EH (cell line): ENCODE data around the gene KIF1A.

Experiments
- DNase-seq: peaks from one replicate; pipeline ENCODE4 v3.0.0-alpha.2; 2015; ENCODE audit warnings: low read depth

The KIF1A gene

DNA sequence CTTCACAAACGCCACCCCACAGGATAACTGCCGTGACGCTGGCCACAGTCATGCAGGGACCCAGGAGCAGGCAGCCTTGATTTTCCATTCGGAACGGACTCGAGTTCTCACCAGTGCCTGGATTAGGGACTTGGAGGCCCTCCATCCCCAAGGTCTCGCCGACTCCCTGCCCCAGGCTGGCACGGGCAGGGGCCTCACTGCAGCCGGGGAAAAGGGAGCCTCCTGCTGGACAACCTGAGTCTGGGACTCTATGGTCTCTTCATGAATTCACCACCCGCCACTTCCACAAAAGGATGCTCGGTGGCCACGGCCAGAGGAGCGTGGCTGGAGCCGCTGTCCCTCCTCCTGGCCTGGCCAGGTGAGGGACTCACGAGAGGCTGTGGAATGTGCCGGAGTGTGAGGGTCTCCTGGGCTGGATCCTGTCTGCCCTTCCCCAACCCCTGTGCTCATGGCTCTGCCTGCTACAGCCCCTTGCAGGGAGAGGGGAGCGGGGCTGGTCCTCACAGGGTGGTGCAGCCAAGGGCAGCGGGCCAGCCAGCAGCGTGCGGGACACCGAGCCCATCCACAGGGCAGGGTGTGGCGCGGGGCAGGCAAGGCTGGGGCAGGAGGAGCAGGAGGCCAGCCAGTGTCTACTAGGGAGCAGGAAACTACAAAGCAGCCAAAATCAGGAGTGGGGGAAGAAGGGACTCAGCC is 86.1 kb downstream of the KIF1A start:
- DNase-seq = no peak

- DNase-seq = no peak
These were observed 87.0 kb downstream of the KIF1A start for GRCh38 chr2:240732911-240733622.

DNA sequence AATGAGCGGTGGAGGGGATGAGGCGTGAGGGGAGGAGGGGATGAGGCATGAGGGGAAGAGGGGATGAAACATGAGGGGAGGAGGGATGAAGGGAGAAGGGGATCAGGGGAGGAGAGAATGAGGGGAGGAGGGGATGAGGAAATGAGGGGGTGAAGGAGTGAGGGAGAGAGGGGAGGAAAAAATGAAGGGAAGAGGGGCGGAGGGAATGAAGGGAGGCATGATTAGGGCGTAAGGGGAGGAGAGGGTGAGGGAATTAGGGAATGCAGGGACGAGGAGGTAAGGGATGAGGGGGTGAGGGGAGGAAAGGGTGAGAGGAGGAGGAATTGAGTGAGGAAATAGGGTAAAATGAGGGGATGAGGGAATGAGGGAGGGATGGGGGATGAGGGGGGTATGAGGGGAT is 87.8 kb downstream of the KIF1A start:
- DNase-seq = no peak

- DNase-seq = peak; percentile 29
These were observed 88.9 kb downstream of the KIF1A start for GRCh38 chr2:240731178-240731545.

DNA sequence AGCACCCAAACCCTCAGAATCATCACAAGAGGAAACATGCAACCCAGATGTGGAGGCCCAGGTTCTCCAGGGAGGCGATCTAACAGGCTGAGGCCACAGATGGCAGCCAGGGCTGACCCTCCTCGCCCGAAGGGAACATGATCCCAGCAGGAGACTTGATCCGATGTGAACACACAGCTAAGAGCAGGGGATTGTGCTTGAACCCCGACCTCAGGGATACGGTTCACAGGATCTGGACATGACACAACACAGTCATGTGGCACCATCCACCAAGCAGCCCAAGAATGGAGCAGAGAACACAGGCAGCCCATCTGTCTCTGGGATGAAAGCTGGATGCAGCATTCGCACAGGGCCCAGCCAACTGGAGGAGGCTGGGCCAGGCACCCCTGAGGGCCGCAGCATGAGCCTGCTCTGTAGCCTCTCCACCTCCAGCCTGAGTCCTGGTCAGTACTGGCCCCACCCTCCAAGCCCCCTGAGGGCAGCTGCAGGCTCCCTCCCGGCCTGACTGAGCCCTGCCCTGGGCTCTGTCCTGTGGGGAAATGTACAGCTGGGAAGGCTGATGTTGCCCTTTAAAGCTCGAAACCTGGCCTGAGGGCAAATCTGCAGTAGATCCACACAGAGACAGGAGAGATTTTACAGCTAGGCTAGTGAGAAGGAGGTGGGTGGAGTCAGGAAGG is 89.4 kb downstream of the KIF1A start:
- peak; percentile 11 for DNase-seq

DNA sequence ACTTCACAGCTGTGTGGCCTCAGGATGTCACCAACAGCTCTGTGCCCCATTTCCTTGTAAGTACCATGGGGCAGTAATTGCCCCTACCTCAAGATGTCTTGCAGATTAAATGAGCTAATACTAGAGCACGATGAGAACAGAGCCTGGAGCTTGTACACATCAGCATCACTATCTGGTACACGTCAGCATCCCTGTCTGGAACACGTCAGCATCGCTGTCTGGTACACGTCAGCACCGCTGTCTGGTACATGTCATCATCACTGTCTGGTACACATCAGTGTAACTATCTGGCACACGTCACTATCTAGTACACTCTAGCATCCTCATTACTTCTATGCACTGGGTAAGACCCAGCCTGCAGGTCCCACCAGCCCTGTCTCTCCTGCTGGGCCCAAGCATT is 91.2 kb downstream of the KIF1A start:
- no peak for DNase-seq

DNA sequence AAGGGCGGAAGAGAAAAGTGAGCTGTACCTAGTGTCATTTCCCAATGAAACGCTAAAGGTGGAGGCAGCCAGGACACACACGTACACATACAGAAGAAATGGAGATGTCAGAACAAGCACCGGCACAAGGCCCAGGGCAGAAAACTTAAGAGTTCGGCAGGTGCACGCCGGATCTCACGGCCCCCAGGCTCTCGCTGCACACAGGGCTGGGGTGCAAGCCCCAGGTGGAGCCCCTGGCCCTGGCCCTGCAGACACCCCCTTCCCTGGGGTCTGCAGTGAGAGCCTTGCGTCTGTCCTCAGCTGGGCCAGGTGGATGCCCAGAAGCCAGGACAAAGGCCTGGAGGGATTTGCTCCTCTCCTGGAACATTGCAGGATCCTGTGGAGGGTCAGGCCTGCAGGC is 91.7 kb downstream of the KIF1A start:
- no peak for DNase-seq

- DNase-seq = no peak
These were observed 92.1 kb downstream of the KIF1A start for GRCh38 chr2:240727913-240728312.

DNA sequence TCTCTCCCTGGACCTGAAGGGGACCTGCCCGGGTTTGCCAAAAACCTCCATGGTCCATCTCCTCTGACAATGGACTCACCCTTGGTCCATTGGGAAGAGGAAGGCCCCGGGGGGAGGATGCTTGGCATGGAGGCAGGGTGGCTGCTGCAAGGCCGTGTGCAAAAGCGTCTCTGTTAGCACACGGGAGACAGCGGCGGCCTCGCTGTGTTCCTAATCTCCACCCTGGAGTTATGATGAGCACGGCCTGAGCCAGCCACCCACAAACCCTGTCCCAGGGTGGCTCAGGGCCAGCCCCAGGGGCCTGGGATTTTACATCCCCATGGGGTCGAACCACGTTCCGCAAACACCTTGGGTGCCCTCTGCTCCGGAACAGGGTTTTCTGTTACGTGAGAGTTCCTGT is 92.6 kb downstream of the KIF1A start:
- DNase-seq = no peak

- no peak for DNase-seq
These were observed 93.1 kb downstream of the KIF1A start for GRCh38 chr2:240726876-240727275.

- no peak for DNase-seq
These were observed 94.3 kb downstream of the KIF1A start for GRCh38 chr2:240725671-240726070.

DNA sequence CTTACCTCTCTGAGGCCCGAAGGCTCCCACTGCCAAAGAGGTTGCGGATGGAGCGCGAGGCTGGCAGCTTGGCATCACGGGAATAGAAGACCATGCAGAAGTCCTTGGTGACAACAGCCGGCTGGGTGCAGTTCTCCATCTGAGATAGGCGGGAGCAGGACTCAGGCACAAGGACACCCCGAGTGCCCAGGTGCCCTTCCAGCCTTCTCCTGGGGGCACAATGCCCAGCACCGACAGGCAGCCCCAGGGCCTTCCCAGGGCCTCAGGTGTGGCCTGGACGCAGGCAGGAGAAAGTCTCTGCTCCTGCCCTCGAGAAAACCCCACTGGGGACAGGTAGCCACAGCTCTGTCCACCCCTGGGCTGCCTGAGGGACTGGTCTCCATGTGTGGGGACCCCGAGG is 94.8 kb downstream of the KIF1A start:
- DNase-seq = no peak

DNA sequence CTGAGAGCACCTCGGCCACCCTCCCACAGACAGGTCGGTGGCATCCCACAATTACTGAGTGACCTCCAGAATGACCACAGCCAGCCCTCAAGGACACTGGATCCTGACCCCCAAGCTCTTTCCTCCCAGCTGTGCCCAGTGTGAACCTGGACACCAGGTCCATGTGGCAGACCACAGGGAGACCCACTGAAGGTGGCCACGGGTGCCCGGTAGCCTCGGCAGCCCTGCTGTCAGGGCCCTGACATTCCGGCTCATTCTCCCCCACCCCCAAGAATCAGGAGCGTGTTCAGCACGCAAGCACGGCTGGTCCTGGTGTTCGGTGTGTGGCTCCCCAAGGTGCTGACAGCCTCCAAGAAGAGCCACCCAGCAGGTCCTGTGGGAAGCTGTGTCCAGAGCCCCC is 95.6 kb downstream of the KIF1A start:
- DNase-seq = no peak

DNA sequence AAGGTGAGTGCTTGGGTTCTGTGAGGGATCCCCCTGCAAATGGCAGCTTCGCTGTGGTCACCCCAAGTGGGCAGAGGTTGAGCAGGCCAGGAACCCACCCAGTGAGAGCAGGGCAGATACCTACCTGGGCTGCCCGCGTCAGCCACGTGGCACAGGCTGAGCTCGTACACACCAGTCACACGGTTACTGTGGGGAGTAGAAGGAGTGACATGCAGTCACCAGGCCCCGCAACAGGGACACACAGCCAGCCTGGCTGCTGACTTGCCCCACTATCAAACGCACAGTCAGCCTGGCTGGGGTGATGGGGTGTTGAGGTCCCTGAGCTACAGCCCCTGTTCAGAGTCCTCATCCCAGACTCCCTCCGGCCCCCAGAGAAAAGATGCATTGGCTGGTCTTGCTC is 96.2 kb downstream of the KIF1A start:
- no peak for DNase-seq

- no peak for DNase-seq
These were observed 97.0 kb downstream of the KIF1A start for GRCh38 chr2:240722796-240723735.

- no peak for DNase-seq
These were observed 97.6 kb downstream of the KIF1A start for GRCh38 chr2:240722376-240722775.

DNA sequence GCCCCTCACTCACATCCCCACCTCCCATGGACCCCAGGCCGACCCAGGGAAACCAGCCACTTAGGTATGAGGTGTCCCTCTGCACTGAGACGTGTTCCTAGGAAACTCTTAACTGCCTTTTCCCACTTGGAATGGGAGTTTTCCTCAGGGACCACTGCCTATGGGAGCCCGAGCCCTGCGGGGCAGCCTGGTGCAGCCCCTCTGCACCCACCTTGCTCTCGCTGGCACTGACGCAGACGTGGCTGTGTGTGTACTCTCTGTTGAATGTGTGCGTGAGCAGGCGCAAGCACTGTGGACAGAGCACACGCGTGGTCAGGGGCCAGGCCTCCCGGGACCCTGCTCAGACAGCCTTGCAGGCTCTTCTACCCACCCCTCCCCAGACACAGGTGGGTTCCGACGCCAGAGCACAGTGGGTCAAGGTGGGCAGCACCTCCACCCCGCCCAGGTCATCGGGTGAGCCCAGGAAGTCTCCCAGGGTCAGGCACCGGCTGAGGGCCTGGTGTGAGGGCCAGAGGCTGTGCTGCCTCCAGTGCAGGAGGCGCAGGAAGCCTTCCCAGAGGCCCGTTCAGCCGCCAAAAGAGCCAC is 98.3 kb downstream of the KIF1A start:
- DNase-seq = no peak

DNA sequence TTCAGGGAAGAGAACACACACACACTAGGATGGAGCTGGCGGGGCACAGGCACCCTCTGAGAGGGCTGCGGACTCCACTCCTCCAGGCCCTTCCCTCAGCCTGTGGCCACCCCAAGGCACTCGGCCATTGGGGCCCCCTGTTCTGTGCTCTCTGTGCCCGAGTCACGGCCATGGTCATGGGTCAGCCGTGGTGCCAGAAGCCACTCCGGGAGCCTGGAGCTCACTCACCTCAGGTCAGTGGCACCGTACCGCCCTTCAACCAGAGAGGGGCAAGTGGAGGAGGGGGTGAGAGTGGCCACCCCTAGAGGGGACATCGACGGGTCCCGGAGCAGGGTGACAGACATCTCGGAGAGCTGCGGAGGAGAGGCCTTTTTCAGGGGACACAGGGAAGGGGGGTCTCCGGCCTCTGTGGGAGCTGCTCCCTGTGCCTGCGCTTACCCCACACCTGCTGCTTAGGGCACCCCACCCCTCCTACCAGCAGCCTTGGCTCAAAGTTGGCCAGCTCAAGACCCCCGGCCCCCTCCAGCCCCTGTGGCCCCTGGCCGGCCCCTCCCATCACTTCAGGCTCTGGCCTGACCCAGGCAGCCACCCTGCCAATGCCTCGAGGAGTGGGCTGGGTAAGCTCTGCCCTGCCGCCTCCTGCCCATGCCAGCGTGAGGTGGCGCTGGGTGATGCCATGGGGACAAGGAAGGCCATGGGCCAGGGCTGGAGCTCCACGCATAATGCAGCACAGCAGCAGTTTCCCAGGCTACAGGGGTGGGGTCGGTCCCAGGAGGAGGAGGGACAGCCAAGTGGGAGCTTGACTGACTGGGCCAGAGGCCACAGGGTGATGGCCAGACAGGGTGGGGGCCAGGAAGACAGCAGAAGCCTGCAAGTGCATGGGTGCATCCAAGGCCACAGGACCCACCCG is 99.1 kb downstream of the KIF1A start:
- DNase-seq = no peak

- DNase-seq = no peak
These were observed 100.1 kb downstream of the KIF1A start for GRCh38 chr2:240719676-240720545.
